HepG2 (cell line): ENCODE measurements around the gene WDR31. TPM values are rescaled to one million over a fixed set of nuclear protein-coding genes. Genes with fewer than 3 reads are reported as not detected.
"Not testable (repeated sequence)": the region's sequence is repeated elsewhere in the genome, so short reads cannot be mapped to it uniquely, and the experiment has no call there.

Source experiments
- CREM ChIP-seq, 2 experiments: sonication (generic) in 1 of 2; formaldehyde crosslinking in 1 of 2; IDR thresholded peaks; 2 replicates each; pipeline versions ENCODE4 v1.4.0 to v1.6.1; 2016 to 2020; ENCODE audit warnings: antibody characterized with exemption in 1 of 2, mild to moderate bottlenecking in 1 of 2, missing genetic modification reagents in 1 of 2
- HDAC2 ChIP-seq: sonication (generic); formaldehyde crosslinking; IDR thresholded peaks from 2 replicates; pipeline ENCODE4 v1.4.0; 2020; ENCODE audit warnings: missing genetic modification reagents
- HOXA3 ChIP-seq: sonication (generic); formaldehyde crosslinking; IDR thresholded peaks from 2 replicates; pipeline ENCODE4 v1.5.0; 2020; ENCODE audit warnings: missing genetic modification reagents
- MIER3 ChIP-seq: IDR thresholded peaks from 2 replicates; pipeline ENCODE4 v1.6.1; 2016; ENCODE audit warnings: missing compliant biosample characterization, borderline replicate concordance
- PAXIP1 ChIP-seq: sonication (generic); formaldehyde crosslinking; conservative IDR thresholded peaks from 2 replicates; pipeline ENCODE4 v1.4.0; 2020; ENCODE audit warnings: mild to moderate bottlenecking, missing genetic modification reagents, moderate library complexity
- RARA ChIP-seq: IDR thresholded peaks from 2 replicates; pipeline ENCODE4 v1.6.1; 2016; ENCODE audit warnings: missing genetic modification reagents, missing compliant biosample characterization
- RXRA ChIP-seq: sonication (generic); formaldehyde crosslinking; IDR thresholded peaks from 2 replicates; pipeline ENCODE4 v1.5.1; 2020; ENCODE audit warnings: missing genetic modification reagents
- RXRB ChIP-seq: IDR thresholded peaks from 2 replicates; pipeline ENCODE4 v1.6.1; 2016; ENCODE audit warnings: borderline replicate concordance, missing genetic modification reagents, missing compliant biosample characterization
- SOX6 ChIP-seq, 2 experiments: fragments of 450-650 bp in 1 of 2; sonication (generic) in 1 of 2; formaldehyde crosslinking in 1 of 2; IDR thresholded peaks; 2 replicates each; pipeline versions ENCODE4 v1.4.0 to v1.6.1; 2017 to 2020; ENCODE audit warnings: antibody characterized with exemption in 1 of 2, mild to moderate bottlenecking in 1 of 2, missing genetic modification reagents in 1 of 2
- ZBTB7B ChIP-seq: sonication (generic); formaldehyde crosslinking; IDR thresholded peaks from 2 replicates; pipeline ENCODE4 v1.4.0; 2020; ENCODE audit warnings: missing genetic modification reagents
- polyA plus RNA-seq, 8 experiments: library from polyadenylated mRNA; depleted of rRNA in 3 of 8; stranded (reverse) in 7 of 8; unstranded in 1 of 8; fragments of >200 nt; fragmentation: Illumina TruSeq in 4 of 8; extraction: Trizol in 4 of 8; gene quantifications; 2 replicates each; pipeline versions ENCODE4 v1.2.1 to v1.2.3, GENCODE V29; 2011 to 2016; ENCODE audit warnings: low read depth in 4 of 8, missing spikeins in 1 of 8, mixed read lengths in 1 of 8; ENCODE audit not compliant: insufficient read depth in 1 of 8
- total RNA-seq, 5 experiments: library from RNA; depleted of rRNA; stranded (reverse); fragments of >200 nt; fragmentation: Illumina TruSeq; extraction: Trizol; gene quantifications; 2 replicates each; pipeline ENCODE4 v1.2.3, GENCODE V29; 2016; ENCODE audit warnings: low read depth in 1 of 5
- TF ChIP-seq, protein P1 (sequence below): IDR thresholded peaks from 2 replicates; pipeline ENCODE4 v1.6.1; 2016; ENCODE audit warnings: mild to moderate bottlenecking
- TF ChIP-seq, protein P2 (sequence below): sonication (generic); formaldehyde crosslinking; IDR thresholded peaks from 2 replicates; pipeline ENCODE4 v1.5.1; 2020; ENCODE audit warnings: mild to moderate bottlenecking, missing genetic modification reagents, moderate library complexity
- TF ChIP-seq, protein P3 (sequence below): sonication (generic); formaldehyde crosslinking; IDR thresholded peaks from 2 replicates; pipeline ENCODE4 v1.4.0; 2020; ENCODE audit warnings: missing genetic modification reagents
- TF ChIP-seq, protein P4 (sequence below): sonication (generic); formaldehyde crosslinking; IDR thresholded peaks from 2 replicates; pipeline ENCODE4 v1.4.0; 2020; ENCODE audit warnings: missing genetic modification reagents, borderline replicate concordance

The WDR31 gene
- total and polyA plus RNA-seq, 2 of the 13 experiments (the other 11 are each of a cell fraction or from before 2014, with no cell fraction given) = 0.33 to 1.7 TPM

GRCh38 chr9:113379094-113379828 lies 39.2 kb upstream of the WDR31 start (continued):
- TF ChIP-seq, protein P1, sequence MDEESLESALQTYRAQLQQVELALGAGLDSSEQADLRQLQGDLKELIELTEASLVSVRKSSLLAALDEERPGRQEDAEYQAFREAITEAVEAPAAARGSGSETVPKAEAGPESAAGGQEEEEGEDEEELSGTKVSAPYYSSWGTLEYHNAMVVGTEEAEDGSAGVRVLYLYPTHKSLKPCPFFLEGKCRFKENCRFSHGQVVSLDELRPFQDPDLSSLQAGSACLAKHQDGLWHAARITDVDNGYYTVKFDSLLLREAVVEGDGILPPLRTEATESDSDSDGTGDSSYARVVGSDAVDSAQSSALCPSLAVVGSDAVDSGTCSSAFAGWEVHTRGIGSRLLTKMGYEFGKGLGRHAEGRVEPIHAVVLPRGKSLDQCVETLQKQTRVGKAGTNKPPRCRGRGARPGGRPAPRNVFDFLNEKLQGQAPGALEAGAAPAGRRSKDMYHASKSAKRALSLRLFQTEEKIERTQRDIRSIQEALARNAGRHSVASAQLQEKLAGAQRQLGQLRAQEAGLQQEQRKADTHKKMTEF (CRISPR knock-in tag) = peak; percentile 54; the same call in 1 of the 2 replicates
- peak; percentile 81 for TF ChIP-seq PAXIP1 (CRISPR knock-in tag)
- 0 out of 2 replicates have a peak, but pooled peaks have one; percentile 43 for TF ChIP-seq RXRA (CRISPR knock-in tag)
- TF ChIP-seq SOX6 (IDR thresholded peaks at IDR 0.05); CREM (CRISPR knock-in tag; IDR thresholded peaks at IDR 0.05): not testable (repeated sequence)
- TF ChIP-seq SOX6 (CRISPR knock-in tag; IDR thresholded peaks at IDR 0.05) = peak; percentile 63; the same call in 1 of the 2 replicates
- 0 out of 2 replicates have a peak, but pooled peaks have one; percentile 30 for TF ChIP-seq HDAC2 (CRISPR knock-in tag)
- peak; percentile 23; the same call in 1 of the 2 replicates for TF ChIP-seq HOXA3
- TF ChIP-seq, protein P2, sequence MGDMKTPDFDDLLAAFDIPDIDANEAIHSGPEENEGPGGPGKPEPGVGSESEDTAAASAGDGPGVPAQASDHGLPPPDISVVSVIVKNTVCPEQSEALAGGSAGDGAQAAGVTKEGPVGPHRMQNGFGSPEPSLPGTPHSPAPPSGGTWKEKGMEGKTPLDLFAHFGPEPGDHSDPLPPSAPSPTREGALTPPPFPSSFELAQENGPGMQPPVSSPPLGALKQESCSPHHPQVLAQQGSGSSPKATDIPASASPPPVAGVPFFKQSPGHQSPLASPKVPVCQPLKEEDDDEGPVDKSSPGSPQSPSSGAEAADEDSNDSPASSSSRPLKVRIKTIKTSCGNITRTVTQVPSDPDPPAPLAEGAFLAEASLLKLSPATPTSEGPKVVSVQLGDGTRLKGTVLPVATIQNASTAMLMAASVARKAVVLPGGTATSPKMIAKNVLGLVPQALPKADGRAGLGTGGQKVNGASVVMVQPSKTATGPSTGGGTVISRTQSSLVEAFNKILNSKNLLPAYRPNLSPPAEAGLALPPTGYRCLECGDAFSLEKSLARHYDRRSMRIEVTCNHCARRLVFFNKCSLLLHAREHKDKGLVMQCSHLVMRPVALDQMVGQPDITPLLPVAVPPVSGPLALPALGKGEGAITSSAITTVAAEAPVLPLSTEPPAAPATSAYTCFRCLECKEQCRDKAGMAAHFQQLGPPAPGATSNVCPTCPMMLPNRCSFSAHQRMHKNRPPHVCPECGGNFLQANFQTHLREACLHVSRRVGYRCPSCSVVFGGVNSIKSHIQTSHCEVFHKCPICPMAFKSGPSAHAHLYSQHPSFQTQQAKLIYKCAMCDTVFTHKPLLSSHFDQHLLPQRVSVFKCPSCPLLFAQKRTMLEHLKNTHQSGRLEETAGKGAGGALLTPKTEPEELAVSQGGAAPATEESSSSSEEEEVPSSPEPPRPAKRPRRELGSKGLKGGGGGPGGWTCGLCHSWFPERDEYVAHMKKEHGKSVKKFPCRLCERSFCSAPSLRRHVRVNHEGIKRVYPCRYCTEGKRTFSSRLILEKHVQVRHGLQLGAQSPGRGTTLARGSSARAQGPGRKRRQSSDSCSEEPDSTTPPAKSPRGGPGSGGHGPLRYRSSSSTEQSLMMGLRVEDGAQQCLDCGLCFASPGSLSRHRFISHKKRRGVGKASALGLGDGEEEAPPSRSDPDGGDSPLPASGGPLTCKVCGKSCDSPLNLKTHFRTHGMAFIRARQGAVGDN (CRISPR knock-in tag) = peak; percentile 77
- 0 out of 2 replicates have a peak, but pooled peaks have one; percentile 1 for TF ChIP-seq ZBTB7B (CRISPR knock-in tag)
- TF ChIP-seq, protein P3, sequence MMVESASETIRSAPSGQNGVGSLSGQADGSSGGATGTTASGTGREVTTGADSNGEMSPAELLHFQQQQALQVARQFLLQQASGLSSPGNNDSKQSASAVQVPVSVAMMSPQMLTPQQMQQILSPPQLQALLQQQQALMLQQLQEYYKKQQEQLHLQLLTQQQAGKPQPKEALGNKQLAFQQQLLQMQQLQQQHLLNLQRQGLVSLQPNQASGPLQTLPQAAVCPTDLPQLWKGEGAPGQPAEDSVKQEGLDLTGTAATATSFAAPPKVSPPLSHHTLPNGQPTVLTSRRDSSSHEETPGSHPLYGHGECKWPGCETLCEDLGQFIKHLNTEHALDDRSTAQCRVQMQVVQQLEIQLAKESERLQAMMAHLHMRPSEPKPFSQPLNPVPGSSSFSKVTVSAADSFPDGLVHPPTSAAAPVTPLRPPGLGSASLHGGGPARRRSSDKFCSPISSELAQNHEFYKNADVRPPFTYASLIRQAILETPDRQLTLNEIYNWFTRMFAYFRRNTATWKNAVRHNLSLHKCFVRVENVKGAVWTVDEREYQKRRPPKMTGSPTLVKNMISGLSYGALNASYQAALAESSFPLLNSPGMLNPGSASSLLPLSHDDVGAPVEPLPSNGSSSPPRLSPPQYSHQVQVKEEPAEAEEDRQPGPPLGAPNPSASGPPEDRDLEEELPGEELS (CRISPR knock-in tag) = peak; percentile 60
- 0 out of 2 replicates have a peak, but pooled peaks have one; percentile 20 for TF ChIP-seq RARA (CRISPR knock-in tag)
- peak; percentile 44; the same call in 1 of the 2 replicates for TF ChIP-seq RXRB (CRISPR knock-in tag)
- TF ChIP-seq CREM (IDR thresholded peaks at IDR 0.05) = peak; percentile 21; the same call in 1 of the 2 replicates
- TF ChIP-seq, protein P4, sequence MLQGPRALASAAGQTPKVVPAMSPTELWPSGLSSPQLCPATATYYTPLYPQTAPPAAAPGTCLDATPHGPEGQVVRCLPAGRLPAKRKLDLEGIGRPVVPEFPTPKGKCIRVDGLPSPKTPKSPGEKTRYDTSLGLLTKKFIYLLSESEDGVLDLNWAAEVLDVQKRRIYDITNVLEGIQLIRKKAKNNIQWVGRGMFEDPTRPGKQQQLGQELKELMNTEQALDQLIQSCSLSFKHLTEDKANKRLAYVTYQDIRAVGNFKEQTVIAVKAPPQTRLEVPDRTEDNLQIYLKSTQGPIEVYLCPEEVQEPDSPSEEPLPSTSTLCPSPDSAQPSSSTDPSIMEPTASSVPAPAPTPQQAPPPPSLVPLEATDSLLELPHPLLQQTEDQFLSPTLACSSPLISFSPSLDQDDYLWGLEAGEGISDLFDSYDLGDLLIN = 0 out of 2 replicates have a peak, but pooled peaks have one; percentile 30
- 0 out of 2 replicates have a peak, but pooled peaks have one; percentile 12 for TF ChIP-seq MIER3 (CRISPR knock-in tag)
